NCI-H460 (cell line): Measurements from ENCODE around the gene PTPRE. TPM values are rescaled to one million over a fixed set of nuclear protein-coding genes. Genes with fewer than 3 reads are reported as not detected.

Experiments
- DNase-seq: peaks from one replicate; pipeline ENCODE4 v3.0.0-alpha.2; 2016; ENCODE audit warnings: low read depth; ENCODE audit errors: extremely low read depth
- total RNA-seq: library from RNA; depleted of rRNA; stranded (reverse); fragments of >200 nt; shearing (Covaris generic); gene quantifications from 2 replicates; pipeline ENCODE4 v1.2.3, GENCODE V29; 2014

Gene PTPRE
- total RNA-seq, 1 experiment from 2014 or later, result 4.0 TPM

DNA sequence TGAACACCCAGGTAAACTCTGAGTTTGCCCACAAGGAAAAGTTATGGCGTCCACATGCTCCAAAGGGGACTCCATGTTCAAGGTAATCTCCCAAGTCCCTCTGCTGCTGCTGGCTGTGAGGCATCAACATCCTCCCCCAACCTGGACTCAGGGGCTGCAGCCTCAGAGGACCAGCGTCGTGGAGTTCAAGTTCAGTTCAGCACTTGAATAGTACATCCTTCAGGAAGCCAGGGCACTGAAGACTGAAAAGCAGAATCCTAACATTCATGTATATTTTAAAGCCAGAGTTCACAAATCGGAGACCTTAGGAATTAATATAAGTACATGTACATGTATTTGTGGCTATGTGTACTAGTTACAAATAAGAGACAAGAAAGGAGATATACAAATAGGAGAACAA is 90.4 kb downstream of the PTPRE start:
- DNase-seq, result no peak

DNA sequence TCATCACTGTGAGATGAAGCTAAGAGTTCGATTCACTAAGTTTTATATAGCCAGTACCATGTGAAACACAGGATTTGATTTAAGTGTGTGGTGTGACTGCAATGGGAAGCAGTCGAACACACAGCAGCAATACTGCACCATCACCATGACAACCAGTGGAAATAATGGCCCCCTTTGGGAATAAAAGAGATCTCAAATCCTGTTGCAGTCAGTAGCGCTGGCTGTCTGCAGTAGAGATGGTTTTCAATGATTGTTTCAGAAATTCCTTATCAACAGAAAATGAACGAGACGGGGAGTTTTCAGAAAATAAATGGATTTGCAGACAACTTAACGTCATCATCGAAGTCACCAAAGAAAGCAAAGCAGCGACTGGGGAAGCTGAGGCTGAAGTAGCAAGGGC is 91.0 kb downstream of the PTPRE start:
- no peak for DNase-seq

DNA sequence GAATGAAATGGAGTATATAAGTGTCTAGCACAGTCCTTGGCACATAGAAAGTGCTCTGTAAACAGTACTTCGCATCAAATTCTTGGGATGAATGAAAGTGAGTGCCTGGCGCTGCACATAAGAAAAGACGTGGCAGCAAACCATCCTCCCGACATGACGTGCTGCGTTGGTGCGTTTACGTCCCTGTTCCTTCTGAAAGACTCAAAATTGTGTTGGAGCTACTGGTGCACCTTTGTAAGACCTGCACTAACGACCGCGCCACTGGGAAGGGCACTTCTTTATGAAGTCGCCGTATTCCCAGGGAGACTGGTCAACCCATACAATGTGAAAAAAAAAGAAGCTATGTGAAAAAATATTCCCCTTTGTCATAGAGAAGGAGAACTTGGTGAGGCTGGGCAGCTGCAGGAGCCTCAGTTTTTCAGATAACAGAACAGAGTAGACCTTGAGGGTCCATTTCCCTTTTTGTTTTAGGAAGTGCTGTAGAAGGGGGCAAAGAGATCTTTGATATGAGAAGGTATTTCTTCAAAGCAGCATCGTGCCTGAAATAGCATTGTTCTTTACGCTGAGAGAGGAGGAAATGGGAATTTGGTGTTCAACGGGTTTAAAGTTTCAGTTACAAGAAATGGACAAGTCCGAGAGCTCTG is 91.7 kb downstream of the PTPRE start:
- DNase-seq, result no peak

DNA sequence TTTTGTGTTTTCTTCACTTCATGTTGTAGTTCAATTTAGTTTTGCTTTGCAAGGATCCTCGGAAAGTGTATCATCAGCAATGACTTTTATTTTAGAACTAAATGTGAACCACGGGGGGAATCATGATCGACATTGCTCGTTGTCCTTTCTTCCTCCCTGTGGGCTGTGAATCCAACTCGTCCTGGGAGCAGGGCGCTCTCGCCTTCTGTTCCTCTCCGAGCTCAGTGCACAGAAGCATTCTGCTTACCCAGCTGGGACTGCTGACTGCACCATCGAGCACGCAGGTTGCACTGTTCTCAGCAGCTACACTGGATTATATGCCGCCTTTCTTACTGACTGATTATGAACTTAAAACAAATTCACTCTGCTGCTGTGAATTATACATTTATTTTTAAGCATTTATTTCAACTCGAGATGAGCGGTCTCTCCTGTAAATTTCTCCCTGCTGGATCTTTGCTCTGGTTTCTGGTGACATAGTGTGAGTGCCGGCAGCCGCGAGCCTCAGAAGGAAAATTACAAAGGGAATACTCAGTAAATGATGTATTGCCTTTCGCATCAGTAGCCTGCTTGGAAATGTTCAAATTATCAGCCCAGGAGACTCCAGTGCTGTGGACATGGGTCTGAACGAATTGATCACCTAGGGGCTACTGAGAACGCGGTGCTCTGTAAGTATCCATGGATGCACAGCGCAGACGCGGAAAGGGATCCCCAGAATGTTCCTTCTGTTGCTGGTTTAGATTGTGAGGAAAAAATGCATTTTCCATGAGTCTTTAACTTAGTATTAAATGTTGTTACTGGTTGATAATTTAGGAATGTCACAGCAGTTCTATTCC is 92.6 kb downstream of the PTPRE start:
- DNase-seq, result no peak

DNA sequence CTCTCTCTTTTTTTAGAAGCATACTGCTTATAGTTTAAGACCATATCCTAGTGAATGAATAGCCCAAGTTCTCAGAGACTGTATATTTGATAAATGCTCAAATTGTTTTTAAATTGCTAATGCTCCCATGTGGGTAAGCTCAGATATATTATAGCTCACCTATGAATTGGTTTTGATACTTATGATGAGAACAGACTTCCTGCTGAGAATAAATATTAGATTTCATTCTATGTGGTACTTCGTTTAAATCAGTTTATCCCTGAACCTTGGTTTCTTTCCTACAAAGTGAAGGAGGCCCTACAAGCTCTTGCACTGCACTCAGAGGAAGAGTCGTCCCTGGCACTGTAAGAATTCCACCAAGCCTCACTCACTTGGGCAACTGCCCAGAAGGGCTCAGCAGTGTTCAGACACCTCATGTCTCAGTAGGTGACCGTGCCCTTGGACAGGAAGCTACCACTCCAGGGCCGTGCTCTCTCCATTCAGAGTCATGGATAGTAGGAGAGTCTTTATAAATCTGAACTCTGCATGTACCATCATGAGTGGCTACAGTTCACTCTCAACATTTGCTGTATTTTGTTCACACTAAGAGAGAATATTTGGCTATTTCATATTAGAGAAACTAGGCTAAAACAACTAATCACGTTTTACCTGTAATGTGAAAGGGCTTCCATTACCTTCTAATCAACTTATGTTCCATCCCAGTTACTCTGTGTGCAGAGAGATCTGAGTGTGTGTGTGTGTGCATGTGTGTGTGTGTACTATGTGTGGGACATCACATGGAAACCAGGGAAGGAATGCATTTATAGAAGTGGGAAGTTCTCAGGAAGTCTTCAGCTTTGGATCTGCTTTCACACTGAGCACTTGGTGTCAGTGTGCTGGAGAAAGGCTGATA is 93.8 kb downstream of the PTPRE start:
- DNase-seq, result no peak

DNA sequence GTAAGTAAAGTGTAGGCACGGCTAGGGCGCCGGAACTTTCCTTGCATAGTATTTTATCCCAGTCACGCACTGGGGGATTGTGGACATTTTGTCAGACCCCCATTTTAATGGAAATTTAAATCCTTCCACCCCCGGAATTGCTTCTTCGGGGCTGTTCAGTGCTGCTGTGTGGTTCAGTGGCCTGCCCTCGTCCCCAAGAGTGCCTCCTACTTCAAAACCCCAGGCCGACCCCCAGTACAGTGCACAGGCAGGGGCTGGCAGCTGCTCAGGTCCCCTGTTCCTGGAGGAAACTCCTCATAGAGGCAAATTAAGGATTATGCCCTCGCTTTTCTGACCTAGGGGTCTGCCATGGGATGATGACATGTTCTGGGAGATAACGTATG is 94.5 kb downstream of the PTPRE start:
- no peak for DNase-seq

DNA sequence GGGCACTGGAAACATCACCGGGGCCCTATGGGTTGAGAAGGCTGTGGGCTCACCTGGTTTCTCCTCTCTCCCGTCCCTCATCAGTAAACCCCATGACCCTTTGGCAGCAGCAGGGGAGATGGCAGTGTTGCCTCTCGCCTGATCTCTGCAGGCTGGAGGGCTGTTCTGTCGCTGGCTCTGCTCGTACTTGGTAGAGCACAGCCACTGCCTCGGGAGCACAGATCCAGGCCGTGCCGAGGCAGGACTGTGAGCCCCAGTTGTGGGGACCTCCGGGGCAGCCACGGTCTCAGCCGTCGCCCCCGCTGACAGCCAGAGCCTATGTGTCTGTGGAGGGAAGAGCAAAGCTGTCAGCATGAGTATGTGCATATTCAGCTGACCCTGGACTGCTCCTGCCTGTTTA is 94.9 kb downstream of the PTPRE start:
- no peak for DNase-seq

DNA sequence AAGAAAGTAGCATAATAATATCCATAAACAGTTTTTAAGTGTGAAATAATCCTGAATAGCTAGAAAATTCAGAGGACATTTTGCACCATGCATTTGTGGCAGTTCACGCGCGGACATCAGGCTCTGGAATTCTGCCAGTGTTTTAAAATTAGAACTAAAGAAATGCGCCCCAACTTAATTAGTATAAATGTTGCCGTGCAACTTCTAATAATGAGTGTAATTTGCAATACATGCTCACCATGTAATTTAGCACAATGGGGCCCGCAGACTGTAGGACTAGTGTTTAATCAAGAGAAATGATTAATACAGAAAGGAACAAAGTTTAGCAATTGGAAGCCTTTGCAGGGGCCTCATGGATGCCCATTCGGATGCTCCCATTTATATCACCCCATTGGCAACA is 96.6 kb downstream of the PTPRE start:
- DNase-seq, result no peak

DNA sequence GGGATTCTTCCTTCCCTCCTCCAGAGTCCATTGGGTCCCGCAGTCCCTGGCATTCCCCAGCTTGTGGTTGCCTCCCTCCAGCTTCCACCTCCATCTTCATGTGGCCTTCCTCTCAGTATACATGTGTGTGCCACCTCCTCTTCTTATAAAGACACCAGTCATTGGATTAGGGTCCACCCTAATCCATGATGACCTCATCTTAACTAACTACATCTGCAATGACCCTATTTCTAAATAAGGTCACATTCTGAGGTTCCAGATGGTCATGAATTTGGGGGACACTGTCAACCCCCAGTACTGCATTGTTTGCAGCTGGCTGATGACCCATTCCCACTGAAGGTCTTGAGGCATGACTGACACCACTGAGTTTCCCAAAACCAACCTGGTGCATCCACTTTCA is 99.0 kb downstream of the PTPRE start:
- no peak for DNase-seq

DNA sequence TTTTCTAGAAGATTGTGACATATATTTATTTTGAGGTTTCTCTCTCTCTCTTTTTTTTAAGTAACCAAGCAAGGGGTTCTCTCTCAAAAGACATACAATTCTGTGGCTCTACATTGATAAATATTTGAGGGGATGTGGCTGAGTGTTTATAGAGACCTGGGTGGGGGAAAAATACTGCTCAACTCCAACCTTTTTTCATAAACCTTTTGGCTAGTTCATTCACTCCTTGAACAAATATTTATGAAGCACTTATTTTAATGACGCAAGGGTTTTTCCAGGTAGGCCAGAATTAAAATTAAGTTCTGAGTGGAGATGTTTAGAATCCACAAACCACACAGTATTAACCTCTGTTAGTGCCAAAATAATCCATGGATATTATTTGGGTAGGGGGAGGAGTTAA is 100.2 kb downstream of the PTPRE start:
- no peak for DNase-seq

DNA sequence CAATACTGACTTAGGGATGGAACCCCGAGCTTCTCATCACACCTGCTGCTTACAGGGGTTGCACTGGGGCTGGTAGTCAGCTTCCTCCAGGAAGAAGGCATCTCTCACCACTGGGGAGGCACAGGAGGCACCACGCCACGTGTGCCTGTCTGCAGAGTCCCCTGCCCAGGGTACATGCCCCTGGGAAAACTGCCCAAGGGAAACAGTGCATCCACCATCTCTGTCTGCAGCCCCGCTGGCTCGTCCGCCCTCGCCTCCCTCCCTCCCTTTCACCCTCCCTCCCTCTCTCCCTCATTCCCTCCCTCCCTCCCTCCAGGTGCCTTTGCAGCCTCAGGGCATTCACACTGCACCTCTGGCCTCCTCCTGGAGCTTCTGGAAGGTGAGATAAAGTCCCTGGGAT is 101.1 kb downstream of the PTPRE start:
- DNase-seq, result no peak

DNA sequence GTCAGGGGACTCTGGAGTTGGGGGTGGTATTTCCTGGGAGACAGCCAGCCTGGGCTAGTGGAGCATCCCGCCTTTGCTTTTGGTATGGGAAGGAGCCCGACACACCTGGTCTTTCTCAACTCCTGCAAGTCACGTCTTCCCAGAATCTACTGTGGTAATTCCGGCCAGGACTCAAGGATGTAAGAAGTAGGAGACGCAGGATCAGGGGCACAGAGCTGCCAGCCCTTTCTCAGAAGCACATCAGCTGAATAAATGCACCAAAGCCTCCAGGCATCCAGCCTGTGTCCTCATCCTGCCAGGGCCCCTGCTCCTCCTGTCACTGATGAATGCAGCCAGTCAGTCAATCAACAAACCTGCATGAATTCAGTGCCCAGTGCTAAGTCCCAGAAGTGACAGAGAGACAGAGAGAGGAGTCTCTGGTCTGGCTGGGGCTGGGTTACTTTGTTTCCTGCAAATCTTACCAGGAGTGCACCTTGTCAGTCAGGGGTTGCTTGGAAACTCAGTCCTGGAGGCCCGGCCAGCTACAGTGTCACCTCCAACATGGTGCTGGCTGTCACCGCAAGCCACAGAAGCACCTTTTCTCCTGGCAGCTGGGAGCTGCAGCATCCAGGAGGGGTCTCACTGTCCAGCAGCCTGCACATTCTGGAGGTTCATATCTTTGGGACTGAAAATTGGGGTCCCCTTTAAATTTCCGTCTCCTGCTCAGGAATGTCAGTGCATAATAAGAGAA is 101.8 kb downstream of the PTPRE start:
- no peak for DNase-seq

DNA sequence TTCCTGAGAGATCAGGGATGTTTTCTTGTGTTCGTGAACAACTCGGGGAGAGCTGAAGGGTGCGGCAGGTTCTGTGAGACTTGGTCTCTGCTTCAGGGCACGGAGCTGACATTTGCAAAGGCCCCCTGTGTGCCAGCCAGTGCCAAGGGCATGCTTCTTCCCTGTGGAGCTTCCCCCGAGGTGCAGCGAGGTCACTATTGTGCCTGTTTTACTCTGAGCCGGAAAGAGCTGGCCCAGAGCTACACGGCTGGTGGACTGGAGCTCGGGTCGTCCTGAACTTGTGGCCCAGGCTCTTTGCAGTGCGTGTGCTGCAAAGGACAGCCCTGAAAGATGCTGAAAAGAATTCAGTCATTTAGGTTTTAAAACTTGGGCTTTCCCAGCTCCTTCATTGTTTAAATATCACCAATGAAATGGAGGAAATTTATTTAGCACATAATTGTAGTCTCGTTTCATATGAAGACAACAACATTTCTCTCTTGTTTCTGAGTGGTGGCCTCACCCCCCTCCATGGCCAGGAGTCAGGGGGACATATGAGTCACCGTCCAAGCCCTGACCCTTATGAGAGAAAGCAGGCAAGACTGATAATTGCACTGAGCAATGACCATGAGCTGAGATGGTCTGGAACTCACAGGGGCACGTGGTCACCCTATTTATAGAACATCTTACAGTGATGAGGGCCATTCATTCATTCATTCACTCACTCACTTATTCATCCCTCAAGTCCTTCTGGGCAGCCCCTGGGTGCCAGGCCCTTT is 102.6 kb downstream of the PTPRE start:
- DNase-seq, result no peak

DNA sequence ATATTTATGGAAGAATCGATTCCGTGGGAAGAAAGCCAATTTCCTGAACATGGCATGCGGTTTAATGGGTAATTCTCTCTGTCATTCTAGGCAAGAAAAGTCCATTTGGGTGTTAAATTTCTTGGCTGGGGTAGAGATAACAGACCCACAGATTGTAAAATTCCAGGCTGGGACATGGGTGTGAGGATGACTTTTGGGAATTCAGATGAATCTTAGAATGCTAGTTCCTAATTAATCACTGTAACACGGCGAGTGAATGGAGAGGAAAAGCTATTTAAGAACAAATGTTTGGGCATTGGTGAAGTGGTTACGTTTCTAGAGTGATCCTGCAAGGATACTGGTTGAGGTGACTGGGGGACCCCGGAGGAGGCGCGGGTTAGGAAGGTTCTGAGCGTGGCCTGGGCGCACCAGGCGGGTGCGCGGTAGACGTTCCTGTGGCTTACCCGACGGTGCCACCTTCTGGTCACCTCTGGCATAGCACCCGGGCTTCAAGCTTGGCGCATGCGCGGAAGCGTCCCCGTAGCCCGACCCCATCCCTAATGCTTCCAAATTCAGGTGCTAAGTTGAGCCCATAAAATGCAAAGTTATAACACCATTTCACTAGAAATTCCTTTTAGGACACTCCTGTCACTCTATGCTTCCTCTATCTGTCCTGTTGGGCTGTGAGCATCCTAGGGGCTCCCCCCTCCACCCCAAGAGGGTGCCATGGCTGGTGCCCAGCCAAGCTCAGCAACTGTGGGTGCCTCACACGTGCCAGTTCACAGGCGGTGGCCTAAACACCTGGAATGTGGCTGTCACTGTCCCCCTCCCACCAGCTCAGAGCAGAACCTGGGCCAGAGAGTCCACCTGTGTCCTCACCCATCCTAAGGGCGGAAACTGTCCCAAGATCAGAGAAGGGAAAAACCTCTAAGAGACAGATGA is 104.4 kb downstream of the PTPRE start:
- peak; percentile 66 for DNase-seq

DNA sequence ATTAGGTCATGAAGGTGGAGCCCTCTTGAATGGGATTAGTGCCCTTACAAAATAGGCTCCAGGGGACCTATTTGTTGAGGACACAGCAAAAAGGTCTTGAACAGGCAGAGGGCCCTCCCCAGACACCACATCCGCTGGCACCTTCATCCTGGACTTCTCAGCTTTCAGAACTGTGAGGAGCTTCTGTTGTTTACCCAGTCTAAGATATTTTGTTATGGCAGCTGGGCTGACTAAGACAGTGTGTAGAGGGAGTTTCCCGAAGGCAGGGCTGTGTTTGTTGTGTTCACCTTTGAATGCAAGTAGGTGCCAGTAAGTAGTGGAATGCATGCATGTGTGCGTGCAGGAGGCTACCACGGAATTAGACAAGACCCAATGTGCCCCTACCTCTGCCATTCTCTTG is 106.7 kb downstream of the PTPRE start:
- DNase-seq, result no peak

DNA sequence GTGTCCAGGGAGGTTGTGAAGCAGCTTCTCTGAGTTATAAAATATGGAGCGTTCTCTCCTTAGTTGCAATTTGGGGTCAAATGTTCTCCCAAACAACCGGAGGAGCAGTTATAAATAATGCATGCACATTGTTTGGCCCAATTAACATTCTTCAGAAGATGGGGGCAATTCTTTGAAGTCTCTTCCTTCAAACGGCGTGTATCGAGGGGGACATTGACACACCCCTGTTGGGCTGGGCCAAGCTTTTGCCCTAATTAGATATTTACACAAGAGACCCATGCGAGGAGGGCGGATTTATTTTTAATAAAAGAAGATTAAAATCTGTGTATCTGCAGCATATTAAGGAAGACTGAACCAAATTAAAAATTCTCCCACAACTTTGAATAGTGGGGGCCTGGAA is 107.3 kb downstream of the PTPRE start:
- no peak for DNase-seq

DNA sequence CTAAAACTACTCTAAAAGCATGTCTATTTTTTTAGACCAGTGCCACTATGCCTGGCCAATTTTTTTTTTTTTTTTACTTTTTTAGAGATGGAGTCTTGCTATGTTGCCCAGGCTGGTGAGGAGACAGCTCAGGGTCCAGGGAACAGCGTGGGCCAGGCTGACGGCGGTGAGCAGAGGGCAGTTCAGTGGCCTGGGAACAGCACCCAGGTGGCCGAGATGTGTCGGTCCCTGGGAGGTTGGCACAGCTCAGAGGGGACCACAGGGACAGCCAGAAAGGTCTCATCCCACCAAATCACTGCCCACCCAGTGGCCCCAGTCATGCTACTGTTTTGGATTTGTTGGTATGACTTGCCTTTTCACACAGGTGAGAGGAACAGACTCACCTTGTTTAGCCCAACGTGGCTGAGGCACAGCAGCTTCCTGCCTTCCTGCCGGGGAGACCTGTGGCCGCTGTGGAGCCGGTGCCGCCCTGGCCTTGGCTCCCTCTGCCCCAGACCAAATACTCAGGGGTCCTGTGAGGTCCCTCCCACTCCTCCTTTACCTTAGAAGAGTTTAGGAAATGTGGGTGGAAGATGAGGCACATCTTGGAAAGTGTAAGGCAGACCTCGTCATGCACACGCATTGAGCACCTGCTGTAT is 109.6 kb downstream of the PTPRE start:
- no peak for DNase-seq

DNA sequence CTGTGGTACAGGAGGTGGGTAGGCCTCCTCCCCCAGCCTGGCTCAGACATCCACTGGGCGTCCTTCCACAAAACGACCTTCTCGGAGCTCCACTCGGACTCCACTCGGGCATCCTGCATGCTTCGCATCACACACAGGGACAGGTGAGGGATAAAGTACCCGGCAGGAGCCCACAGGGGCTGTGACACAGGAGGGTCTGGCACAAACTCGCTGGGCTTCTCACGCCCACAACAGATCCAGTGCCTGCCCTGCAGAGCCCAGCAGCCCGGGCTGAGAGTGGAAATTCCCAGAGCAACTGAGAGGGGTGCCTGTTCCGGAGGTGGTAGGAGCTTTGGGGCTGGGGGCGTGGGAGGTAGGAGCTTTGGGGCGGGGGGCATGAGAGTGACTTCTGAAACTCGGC is 110.9 kb downstream of the PTPRE start:
- DNase-seq, result no peak

DNA sequence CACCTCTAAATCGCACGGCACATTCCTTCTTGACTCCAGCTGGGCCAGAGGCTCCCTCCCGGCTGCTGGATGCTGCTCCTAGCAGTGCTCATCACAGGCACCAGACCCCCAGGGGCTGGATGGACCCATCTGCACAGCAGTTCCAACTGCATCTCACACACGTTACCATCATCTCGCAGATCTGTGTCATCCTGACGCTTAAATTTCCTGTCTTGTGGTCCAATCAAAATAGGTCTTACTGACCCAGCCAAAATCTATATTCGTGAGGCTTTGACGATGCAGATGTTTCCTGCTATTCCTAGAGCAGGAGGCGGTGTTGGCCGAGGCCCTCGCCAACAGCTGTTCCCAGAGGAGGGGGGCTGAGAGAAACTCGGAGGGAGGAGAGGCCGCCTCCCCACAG is 111.3 kb downstream of the PTPRE start:
- no peak for DNase-seq
